GM18511 (cell line): ENCODE data around the gene ENGASE.

Source experiments
- ATAC-seq: cut with Tn5 transposase; IDR thresholded peaks from one replicate; pipeline ENCODE4 v1.9.1; 2021; ENCODE audit warnings: mild to moderate bottlenecking, moderate library complexity; ENCODE audit not compliant: unreplicated experiment

ENGASE gene

GRCh38 chr17:79133214-79133613, 58.6 kb downstream of the ENGASE start:
- no peak for ATAC-seq

DNA sequence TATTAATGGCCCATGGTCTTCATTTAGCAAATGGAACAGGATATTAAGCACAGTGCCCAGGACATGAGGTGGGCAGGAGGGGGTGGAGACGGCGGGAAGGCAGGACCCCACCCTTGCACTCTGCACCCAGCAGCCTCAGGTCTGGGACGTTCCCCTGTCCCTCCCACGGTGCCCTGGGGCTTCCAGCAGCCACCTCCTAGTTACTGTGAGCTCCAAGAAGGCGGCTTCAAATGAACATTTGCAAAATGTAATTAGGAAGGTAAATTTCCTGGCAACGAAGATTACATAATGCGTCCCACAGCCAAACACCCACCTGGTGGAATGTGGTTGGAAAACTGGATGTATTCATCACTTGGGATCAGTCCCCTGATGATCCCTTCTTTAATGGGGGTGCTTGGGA, 59.4 kb downstream of the ENGASE start:
- no peak for ATAC-seq

- ATAC-seq: no peak
These were observed 60.4 kb downstream of the ENGASE start for GRCh38 chr17:79135011-79135410.

GRCh38 chr17:79135628-79136405, 61.2 kb downstream of the ENGASE start:
- ATAC-seq: no peak
